Head of caudate nucleus (tissue), 42 donors: ENCODE measurements around the gene MDFIC.

ENCODE experiments used
- DNase-seq, 42 donors: peaks; one replicate each; pipeline versions ENCODE4 v3.0.0 to v3.0.0-alpha.2; 2020 to 2021; ENCODE audit warnings: mixed read lengths in 7 of 42
- intact Hi-C: fragments of 100-400 bp; cut with DNase I; formaldehyde crosslinking; loops from one replicate; pipeline ENCODE4 v1.15.0; 2022

The MDFIC gene

GRCh38 chr7:114981323-114981722 is 59.4 kb downstream of the MDFIC start:
- intact Hi-C loops = no loop called here

GRCh38 chr7:114985116-114985715 is 63.3 kb downstream of the MDFIC start:
- intact Hi-C loops = no loop called here
- DNase-seq = no peak

More at GRCh38 chr7:114981323-114981722, 59.4 kb downstream of the MDFIC start:
- no peak for DNase-seq

GRCh38 chr7:114986190-114987180 is 64.6 kb downstream of the MDFIC start:
- intact Hi-C loops = no loop called here

GRCh38 chr7:114988026-114988425 is 66.1 kb downstream of the MDFIC start:
- no peak for DNase-seq
- intact Hi-C loops = no loop called here

More at GRCh38 chr7:114986190-114987180, 64.6 kb downstream of the MDFIC start:
- no peak for DNase-seq

GRCh38 chr7:114988755-114989375 is 67.0 kb downstream of the MDFIC start:
- intact Hi-C loops = no loop called here
- no peak for DNase-seq

GRCh38 chr7:114989531-114989930 is 67.6 kb downstream of the MDFIC start:
- intact Hi-C loops = no loop called here

GRCh38 chr7:114997487-114998404 is 75.9 kb downstream of the MDFIC start:
- no peak for DNase-seq
- intact Hi-C loops = no loop called here

More at GRCh38 chr7:114989531-114989930, 67.6 kb downstream of the MDFIC start:
- no peak for DNase-seq

GRCh38 chr7:115004121-115004520 is 82.2 kb downstream of the MDFIC start:
- intact Hi-C loops = no loop called here
- no peak for DNase-seq

- intact Hi-C loops = no loop called here
- DNase-seq = no peak
These were observed 83.4 kb downstream of the MDFIC start for GRCh38 chr7:115005251-115005650.

GRCh38 chr7:115005953-115006352 is 84.1 kb downstream of the MDFIC start:
- intact Hi-C loops = no loop called here
- DNase-seq = no peak

- no peak for DNase-seq
- intact Hi-C loops = no loop called here
These were observed 85.9 kb downstream of the MDFIC start for GRCh38 chr7:115007751-115008150.

GRCh38 chr7:115008465-115009114 is 86.7 kb downstream of the MDFIC start:
- intact Hi-C loops = no loop called here
- peak in 4 of 42 donors; percentile 6 to 38 (median 16) for DNase-seq

- no peak for DNase-seq
- intact Hi-C loops = no loop called here
These were observed 87.2 kb downstream of the MDFIC start for GRCh38 chr7:115009139-115009538.

- intact Hi-C loops = no loop called here
These were observed 88.0 kb downstream of the MDFIC start for GRCh38 chr7:115009736-115010440.

GRCh38 chr7:115010441-115010820 is 88.5 kb downstream of the MDFIC start:
- DNase-seq = no peak
- intact Hi-C loops = no loop called here

More at GRCh38 chr7:115009736-115010440, 88.0 kb downstream of the MDFIC start:
- peak in 1 of 42 donors; percentile 7 for DNase-seq

- intact Hi-C loops = no loop called here
- DNase-seq = no peak
These were observed 92.0 kb downstream of the MDFIC start for GRCh38 chr7:115013886-115014285.

GRCh38 chr7:115014794-115015193 is 92.9 kb downstream of the MDFIC start:
- no peak for DNase-seq
- intact Hi-C loops = no loop called here

GRCh38 chr7:115015619-115016018 is 93.7 kb downstream of the MDFIC start:
- no peak for DNase-seq
- intact Hi-C loops = no loop called here
